Tibial nerve (tissue), 4 donors: ENCODE results near the gene TRMT10B. TPM values are rescaled to one million over a fixed set of nuclear protein-coding genes. Genes with fewer than 3 reads are reported as not detected.

Experiments
- DNase-seq, 2 donors: peaks; one replicate each; pipeline ENCODE4 v3.0.0-alpha.2; 2019; ENCODE audit warnings: low spot score in 2 of 2
- H3K27ac ChIP-seq, 4 donors: fragments of 200-600 bp; sonication (generic) in 3 of 4; one replicate each; pipeline ENCODE4 v1.5.1; 2017 to 2019; ENCODE audit warnings: mild to moderate bottlenecking in 1 of 4
- H3K27me3 ChIP-seq, 2 donors: fragments of 200-600 bp; sonication (generic) in 1 of 2; one replicate each; pipeline versions ENCODE4 v1.5.1 to v1.6.0; 2017 to 2019
- H3K36me3 ChIP-seq, 3 donors: fragments of 200-600 bp; sonication (generic); one replicate each; pipeline ENCODE4 v1.5.1; 2018 to 2019
- H3K4me1 ChIP-seq, 4 donors: fragments of 200-600 bp; sonication (generic) in 3 of 4; one replicate each; pipeline ENCODE4 v1.5.1; 2017 to 2019
- H3K4me3 ChIP-seq, 4 donors: fragments of 200-600 bp; sonication (generic) in 3 of 4; one replicate each; pipeline ENCODE4 v1.5.1; 2017 to 2019; ENCODE audit warnings: mild to moderate bottlenecking in 1 of 4, moderate library complexity in 1 of 4
- H3K9me3 ChIP-seq, 4 donors: fragments of 200-600 bp; sonication (generic) in 3 of 4; one replicate each; pipeline ENCODE4 v1.5.1; 2017 to 2019
- EP300 ChIP-seq, 2 donors: sonication (generic); formaldehyde crosslinking; IDR thresholded peaks; one replicate each; pipeline ENCODE4 v1.6.1; 2017; ENCODE audit warnings: antibody characterized with exemption in 2 of 2, mild to moderate bottlenecking in 1 of 2
- POLR2A ChIP-seq, 2 donors: fragments of 450-650 bp; IDR thresholded peaks; one replicate each; pipeline ENCODE4 v1.6.1; 2017; ENCODE audit warnings: antibody characterized with exemption in 2 of 2, mild to moderate bottlenecking in 2 of 2, moderate library complexity in 2 of 2
- whole genome bisulfite sequencing, 2 donors: methylation state at CpG; one replicate each; pipeline ENCODE4 v1.1.5; 2018; 5-methylcytosine and 5-hydroxymethylcytosine counted together
- total RNA-seq, 4 donors: library from RNA; depleted of rRNA; stranded (reverse); fragments of >200 nt; gene quantifications; one replicate each; pipeline ENCODE4 v1.1.0, GENCODE V29; 2016
- TF ChIP-seq, protein P1 (sequence below), 5 experiments: fragments of 200-600 bp in 3 of 5; fragments of 450-650 bp in 2 of 5; sonication (generic) in 3 of 5; IDR thresholded peaks; one replicate each; pipeline ENCODE4 v1.5.1; 2016 to 2019; ENCODE audit warnings: antibody characterized with exemption in 5 of 5, mild to moderate bottlenecking in 3 of 5, moderate library complexity in 2 of 5

Gene TRMT10B
- total RNA-seq, 4 donors from 2014 or later: 10.2 to 27.5 (median 12.3) TPM

DNA sequence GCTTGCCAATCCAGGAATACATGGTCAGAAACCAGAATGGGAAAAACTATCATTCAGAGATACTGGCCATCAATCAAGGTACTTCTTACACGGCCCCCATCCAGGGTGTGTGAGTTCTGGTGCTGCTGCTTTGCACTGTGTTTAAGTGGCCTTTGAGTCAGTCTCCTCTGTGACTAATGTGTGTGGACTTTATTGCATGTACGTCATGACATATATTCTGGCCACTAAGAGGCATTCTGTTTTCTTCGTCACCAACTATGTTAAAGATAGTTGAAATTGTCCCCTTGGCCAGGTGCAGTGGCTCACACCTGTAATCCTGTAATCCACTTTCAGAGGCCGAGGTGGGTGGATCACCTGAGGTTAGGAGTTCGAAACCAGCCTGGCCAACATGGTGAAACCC, 22.7 kb downstream of the TRMT10B start:
- Histone ChIP-seq H3K4me3 (no peak overlapping the region), H3K36me3 (peaks cover 0 to 98% (median 11%) of the 10 kb centered on the region in 3 donors), H3K27ac (no peak overlapping the region), H3K27me3 (no peaks in the 10 kb centered on the region), H3K4me1 (no peaks in the 10 kb centered on the region), H3K9me3 (no peaks in the 10 kb centered on the region)
- TF ChIP-seq, protein P1, sequence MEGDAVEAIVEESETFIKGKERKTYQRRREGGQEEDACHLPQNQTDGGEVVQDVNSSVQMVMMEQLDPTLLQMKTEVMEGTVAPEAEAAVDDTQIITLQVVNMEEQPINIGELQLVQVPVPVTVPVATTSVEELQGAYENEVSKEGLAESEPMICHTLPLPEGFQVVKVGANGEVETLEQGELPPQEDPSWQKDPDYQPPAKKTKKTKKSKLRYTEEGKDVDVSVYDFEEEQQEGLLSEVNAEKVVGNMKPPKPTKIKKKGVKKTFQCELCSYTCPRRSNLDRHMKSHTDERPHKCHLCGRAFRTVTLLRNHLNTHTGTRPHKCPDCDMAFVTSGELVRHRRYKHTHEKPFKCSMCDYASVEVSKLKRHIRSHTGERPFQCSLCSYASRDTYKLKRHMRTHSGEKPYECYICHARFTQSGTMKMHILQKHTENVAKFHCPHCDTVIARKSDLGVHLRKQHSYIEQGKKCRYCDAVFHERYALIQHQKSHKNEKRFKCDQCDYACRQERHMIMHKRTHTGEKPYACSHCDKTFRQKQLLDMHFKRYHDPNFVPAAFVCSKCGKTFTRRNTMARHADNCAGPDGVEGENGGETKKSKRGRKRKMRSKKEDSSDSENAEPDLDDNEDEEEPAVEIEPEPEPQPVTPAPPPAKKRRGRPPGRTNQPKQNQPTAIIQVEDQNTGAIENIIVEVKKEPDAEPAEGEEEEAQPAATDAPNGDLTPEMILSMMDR (IDR thresholded peaks at IDR 0.05): no peak
- WGBS, 2 donors: 88 to 92% methylated on average over 5 of the region's 5 CpGs
- DNase-seq: no peak

DNA sequence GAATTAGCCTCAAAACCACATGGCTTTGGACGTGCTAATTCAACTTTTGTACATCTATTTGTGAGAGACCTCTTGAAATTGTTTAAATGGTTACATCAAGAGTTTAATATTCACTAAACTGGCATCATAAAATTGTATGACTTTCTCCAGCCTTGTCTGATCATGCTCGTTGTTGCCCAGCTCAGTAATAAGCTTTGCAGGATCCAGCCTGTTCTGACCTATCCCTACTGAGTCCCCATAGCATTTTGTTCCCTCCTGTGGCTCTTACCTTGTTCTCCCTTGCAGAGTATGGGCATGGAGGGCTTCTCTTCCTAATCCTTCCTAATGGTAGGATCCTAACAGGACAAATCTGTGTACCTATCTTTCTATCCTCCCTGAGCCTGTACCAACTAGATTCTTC, 24.9 kb downstream of the TRMT10B start:
- no peak for DNase-seq
- Histone ChIP-seq H3K9me3 (no peaks in the 10 kb centered on the region), H3K4me1 (peaks cover 0 to 13% (median 1%) of the 10 kb centered on the region in 4 donors), H3K4me3 (no peak overlapping the region), H3K36me3 (peaks cover 0 to 98% (median 7%) of the 10 kb centered on the region in 3 donors), H3K27me3 (no peaks in the 10 kb centered on the region), H3K27ac (no peak overlapping the region)
- 72 to 89% methylated on average over 2 of the region's 2 CpGs for WGBS, 2 donors
- TF ChIP-seq, protein P1 (IDR thresholded peaks at IDR 0.05): no peak
- no peak for TF ChIP-seq POLR2A (IDR thresholded peaks at IDR 0.05)
- no peak for TF ChIP-seq EP300 (IDR thresholded peaks at IDR 0.05)

DNA sequence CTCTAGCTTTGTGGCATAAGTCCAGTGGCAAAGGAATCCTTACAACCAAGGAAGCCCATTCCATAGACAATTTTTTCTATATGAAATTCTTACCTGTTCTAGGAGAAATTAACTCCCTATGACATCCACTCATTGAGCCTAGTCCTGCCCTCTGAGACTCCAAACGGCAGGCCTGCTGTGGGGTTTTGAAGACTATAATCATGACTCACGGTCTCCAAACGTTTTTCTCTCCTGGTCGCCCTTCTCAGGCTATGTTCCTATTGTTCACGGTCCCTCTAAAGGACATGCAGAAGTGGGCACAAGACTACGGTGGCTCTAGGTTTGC, 30.6 kb downstream of the TRMT10B start:
- 0 to 1% methylated on average over 6 of the region's 6 CpGs for WGBS, 2 donors
- Histone ChIP-seq H3K4me1 (peaks cover 0 to 30% (median 10%) of the 10 kb centered on the region in 4 donors), H3K27me3 (peaks cover 0 to 9% of the 10 kb centered on the region in 2 donors), H3K27ac (peak overlapping the region in 3 of 4 donors; percentile 72 to 86 (median 80)), H3K36me3 (peaks cover 0 to 45% (median 7%) of the 10 kb centered on the region in 3 donors), H3K9me3 (no peaks in the 10 kb centered on the region), H3K4me3 (peak overlapping the region; percentile 63 to 97 (median 88))
- TF ChIP-seq EP300 (IDR thresholded peaks at IDR 0.05) (no peak), POLR2A (IDR thresholded peaks at IDR 0.05) (no peak)
- TF ChIP-seq, protein P1 (IDR thresholded peaks at IDR 0.05): no peak
- DNase-seq: no peak

DNA sequence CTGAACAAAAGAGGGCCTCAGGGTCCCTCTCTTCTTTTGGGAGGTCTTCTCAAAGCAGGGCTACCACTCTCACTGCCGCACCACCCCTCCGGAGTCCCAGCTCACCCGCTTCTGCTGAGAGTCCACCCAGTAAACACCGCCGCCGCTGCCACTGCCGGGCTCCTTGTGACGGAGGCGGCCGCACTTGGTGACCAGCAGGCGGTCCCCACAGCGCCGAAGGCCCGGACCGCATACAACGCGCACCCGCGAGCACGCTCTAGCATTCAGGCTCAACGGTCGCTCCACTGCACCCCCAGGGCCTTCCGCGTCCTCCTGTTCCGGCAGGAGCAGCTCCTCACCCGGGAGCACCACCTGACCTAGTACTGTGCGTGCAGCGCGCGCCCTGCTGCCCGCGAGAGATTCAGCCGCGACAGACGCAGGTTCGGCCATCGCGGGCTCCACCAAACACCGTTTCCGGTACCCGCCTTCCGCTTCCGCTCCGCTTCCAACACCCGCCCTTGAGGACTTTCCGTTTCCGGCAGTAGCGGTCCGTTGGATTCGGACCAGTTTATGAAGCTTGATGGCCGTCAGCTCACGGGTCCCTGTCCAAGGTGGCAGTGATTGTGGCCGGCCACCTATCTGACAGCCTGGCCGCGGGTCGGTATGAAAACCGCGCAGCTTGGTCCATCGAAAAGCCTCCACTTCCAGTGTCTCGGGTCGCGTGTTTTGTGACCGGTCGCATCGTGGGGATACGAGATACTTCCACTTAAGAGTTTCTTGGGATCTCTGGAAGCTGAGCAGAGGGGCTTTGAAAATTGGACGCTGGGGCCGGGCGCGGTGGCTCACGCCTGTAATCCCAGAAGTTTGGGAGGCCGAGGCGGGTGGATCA, 31.2 kb downstream of the TRMT10B start, which contains the start of gene EXOSC3:
TSS of gene EXOSC3 (minus strand) at position 449 of the 868 bp plus-strand sequence. CDS start at position 429, 20 bp downstream.
- 1% methylated on average over 17 to 69 of the region's 73 CpGs for WGBS, 2 donors
- peak within 1 kb of the TSS; percentile 2 to 86 (median 76) for H3K27ac ChIP-seq

More for the DNA sequence above, 31.2 kb downstream of the TRMT10B start, which contains the start of gene EXOSC3:
- peak in 1 of 2 donors; percentile 87 for TF ChIP-seq EP300 (IDR thresholded peaks at IDR 0.05)
- TF ChIP-seq POLR2A (IDR thresholded peaks at IDR 0.05): peak in 1 of 2 donors; percentile 45
- TF ChIP-seq, protein P1 (IDR thresholded peaks at IDR 0.05): no peak
- Histone ChIP-seq H3K27me3 (peaks cover 0 to 9% of the 10 kb centered on the region in 2 donors), H3K9me3 (no peaks in the 10 kb centered on the region), H3K36me3 (peaks cover 0 to 41% (median 4%) of the 10 kb centered on the region in 3 donors), H3K4me1 (peaks cover 0 to 30% (median 10%) of the 10 kb centered on the region in 4 donors), H3K4me3 (peak within 1 kb of the TSS; percentile 63 to 97 (median 88))
- peak; percentile 71 to 81 for DNase-seq
